HG03439 (cell line): ENCODE results near the gene GADD45GIP1.
"Not testable (repeated sequence)": the region's sequence is repeated elsewhere in the genome, so short reads cannot be mapped to it uniquely, and the experiment has no call there.

Experiments
- ATAC-seq: cut with Tn5 transposase; IDR thresholded peaks from one replicate; pipeline ENCODE4 v1.9.1; 2021; ENCODE audit warnings: mild to moderate bottlenecking, moderate library complexity; ENCODE audit not compliant: unreplicated experiment

Gene GADD45GIP1

GRCh38 chr19:12990431-12990830, 33.4 kb upstream of the GADD45GIP1 start:
- ATAC-seq, result no peak

- no peak for ATAC-seq
These were observed 30.8 kb upstream of the GADD45GIP1 start for GRCh38 chr19:12987781-12988180.

GRCh38 chr19:12987190-12987589, 30.2 kb upstream of the GADD45GIP1 start:
- ATAC-seq, result no peak

GRCh38 chr19:12986726-12987125, 29.7 kb upstream of the GADD45GIP1 start:
- ATAC-seq, result no peak

GRCh38 chr19:12985049-12985776, 28.2 kb upstream of the GADD45GIP1 start:
- no peak for ATAC-seq

- no peak for ATAC-seq
These were observed 27.6 kb upstream of the GADD45GIP1 start for GRCh38 chr19:12984683-12985048.

- ATAC-seq, result no peak
These were observed 27.2 kb upstream of the GADD45GIP1 start for GRCh38 chr19:12984143-12984627.

- ATAC-seq, result no peak
These were observed 26.6 kb upstream of the GADD45GIP1 start for GRCh38 chr19:12983542-12984142.

- ATAC-seq, result no peak
These were observed 26.1 kb upstream of the GADD45GIP1 start for GRCh38 chr19:12983091-12983490.

- ATAC-seq, result no peak
These were observed 25.6 kb upstream of the GADD45GIP1 start for GRCh38 chr19:12982648-12983047.

GRCh38 chr19:12979974-12980373, 23.0 kb upstream of the GADD45GIP1 start:
- ATAC-seq, result no peak

GRCh38 chr19:12976109-12976508, 19.1 kb upstream of the GADD45GIP1 start:
- ATAC-seq, result not testable (repeated sequence)

GRCh38 chr19:12975221-12975741, 18.3 kb upstream of the GADD45GIP1 start:
- ATAC-seq, result no peak

- no peak for ATAC-seq
These were observed 17.5 kb upstream of the GADD45GIP1 start for GRCh38 chr19:12974301-12975220.

- no peak for ATAC-seq
These were observed 16.2 kb upstream of the GADD45GIP1 start for GRCh38 chr19:12973236-12973635.

GRCh38 chr19:12970070-12970820, 13.2 kb upstream of the GADD45GIP1 start:
- ATAC-seq, result no peak

- no peak for ATAC-seq
These were observed 12.4 kb upstream of the GADD45GIP1 start, which contains the start of gene DAND5 for GRCh38 chr19:12969292-12969988. Gene DAND5 (plus strand): TSS chr19:12969576. CDS start chr19:12969661, 85 bp downstream.

- no peak for ATAC-seq
These were observed 10.9 kb upstream of the GADD45GIP1 start for GRCh38 chr19:12967907-12968306.

- ATAC-seq, result no peak
These were observed 8.8 kb upstream of the GADD45GIP1 start for GRCh38 chr19:12965812-12966135.
